ENCODE data around the gene TCF23. TPM values are rescaled to one million over a fixed set of nuclear protein-coding genes. Genes with fewer than 3 reads are reported as not detected.

The TCF23 gene
- total RNA-seq, 1 donor from 2014 or later, result not detected

GRCh38 chr2:27134781-27135477 is 13.9 kb upstream of the TCF23 start:
- Mint-ChIP-seq H3K27me3 (ENCODE audit: unreplicated experiment) (peaks cover 14% of the 10 kb centered on the region), H3K27ac (ENCODE audit: unreplicated experiment) (peak overlapping the region; percentile 38), H3K4me3 (ENCODE audit: unreplicated experiment) (peak overlapping the region; percentile 90), H3K36me3 (ENCODE audit: unreplicated experiment) (no peaks in the 10 kb centered on the region), H3K9me3 (ENCODE audit: unreplicated experiment) (peaks cover 11% of the 10 kb centered on the region), H3K4me1 (ENCODE audit: low read depth, unreplicated experiment) (peaks cover 8% of the 10 kb centered on the region)
- DNase-seq, result no peak
- TF ChIP-seq, protein P1, sequence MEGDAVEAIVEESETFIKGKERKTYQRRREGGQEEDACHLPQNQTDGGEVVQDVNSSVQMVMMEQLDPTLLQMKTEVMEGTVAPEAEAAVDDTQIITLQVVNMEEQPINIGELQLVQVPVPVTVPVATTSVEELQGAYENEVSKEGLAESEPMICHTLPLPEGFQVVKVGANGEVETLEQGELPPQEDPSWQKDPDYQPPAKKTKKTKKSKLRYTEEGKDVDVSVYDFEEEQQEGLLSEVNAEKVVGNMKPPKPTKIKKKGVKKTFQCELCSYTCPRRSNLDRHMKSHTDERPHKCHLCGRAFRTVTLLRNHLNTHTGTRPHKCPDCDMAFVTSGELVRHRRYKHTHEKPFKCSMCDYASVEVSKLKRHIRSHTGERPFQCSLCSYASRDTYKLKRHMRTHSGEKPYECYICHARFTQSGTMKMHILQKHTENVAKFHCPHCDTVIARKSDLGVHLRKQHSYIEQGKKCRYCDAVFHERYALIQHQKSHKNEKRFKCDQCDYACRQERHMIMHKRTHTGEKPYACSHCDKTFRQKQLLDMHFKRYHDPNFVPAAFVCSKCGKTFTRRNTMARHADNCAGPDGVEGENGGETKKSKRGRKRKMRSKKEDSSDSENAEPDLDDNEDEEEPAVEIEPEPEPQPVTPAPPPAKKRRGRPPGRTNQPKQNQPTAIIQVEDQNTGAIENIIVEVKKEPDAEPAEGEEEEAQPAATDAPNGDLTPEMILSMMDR (IDR thresholded peaks at IDR 0.05; ENCODE audit: partially characterized antibody, unreplicated experiment), result no peak

- no peaks in the 10 kb centered on the region for H3K36me3 Mint-ChIP-seq (ENCODE audit: unreplicated experiment)
- H3K4me3 Mint-ChIP-seq (ENCODE audit: unreplicated experiment), result peak overlapping the region; percentile 34
- peaks cover 12% of the 10 kb centered on the region for H3K27me3 Mint-ChIP-seq (ENCODE audit: unreplicated experiment)
- H3K4me1 Mint-ChIP-seq (ENCODE audit: low read depth, unreplicated experiment), result peaks cover 8% of the 10 kb centered on the region
- DNase-seq, result no peak
- peak overlapping the region; percentile 28 for H3K27ac Mint-ChIP-seq (ENCODE audit: unreplicated experiment)
- TF ChIP-seq, protein P1 (IDR thresholded peaks at IDR 0.05; ENCODE audit: partially characterized antibody, unreplicated experiment), result no peak
- peaks cover 12% of the 10 kb centered on the region for H3K9me3 Mint-ChIP-seq (ENCODE audit: unreplicated experiment)
These were observed 13.3 kb upstream of the TCF23 start for GRCh38 chr2:27135478-27135955.

- H3K27ac Mint-ChIP-seq (ENCODE audit: unreplicated experiment), result no peak overlapping the region
- TF ChIP-seq, protein P1 (IDR thresholded peaks at IDR 0.05; ENCODE audit: partially characterized antibody, unreplicated experiment), result no peak
- DNase-seq, result no peak
- H3K36me3 Mint-ChIP-seq (ENCODE audit: unreplicated experiment), result no peaks in the 10 kb centered on the region
- peaks cover 12% of the 10 kb centered on the region for H3K27me3 Mint-ChIP-seq (ENCODE audit: unreplicated experiment)
- H3K4me3 Mint-ChIP-seq (ENCODE audit: unreplicated experiment), result no peak overlapping the region
- H3K4me1 Mint-ChIP-seq (ENCODE audit: low read depth, unreplicated experiment), result peaks cover 8% of the 10 kb centered on the region
- H3K9me3 Mint-ChIP-seq (ENCODE audit: unreplicated experiment), result peaks cover 12% of the 10 kb centered on the region
These were observed 12.1 kb upstream of the TCF23 start for GRCh38 chr2:27136751-27137150.

- TF ChIP-seq, protein P1 (IDR thresholded peaks at IDR 0.05; ENCODE audit: partially characterized antibody, unreplicated experiment), result no peak
- DNase-seq, result no peak
- no peaks in the 10 kb centered on the region for H3K36me3 Mint-ChIP-seq (ENCODE audit: unreplicated experiment)
- peaks cover 8% of the 10 kb centered on the region for H3K4me1 Mint-ChIP-seq (ENCODE audit: low read depth, unreplicated experiment)
- no peak overlapping the region for H3K4me3 Mint-ChIP-seq (ENCODE audit: unreplicated experiment)
- H3K27ac Mint-ChIP-seq (ENCODE audit: unreplicated experiment), result no peak overlapping the region
- H3K9me3 Mint-ChIP-seq (ENCODE audit: unreplicated experiment), result peaks cover 12% of the 10 kb centered on the region
- peaks cover 12% of the 10 kb centered on the region for H3K27me3 Mint-ChIP-seq (ENCODE audit: unreplicated experiment)
These were observed 11.4 kb upstream of the TCF23 start for GRCh38 chr2:27137322-27137935.

DNA sequence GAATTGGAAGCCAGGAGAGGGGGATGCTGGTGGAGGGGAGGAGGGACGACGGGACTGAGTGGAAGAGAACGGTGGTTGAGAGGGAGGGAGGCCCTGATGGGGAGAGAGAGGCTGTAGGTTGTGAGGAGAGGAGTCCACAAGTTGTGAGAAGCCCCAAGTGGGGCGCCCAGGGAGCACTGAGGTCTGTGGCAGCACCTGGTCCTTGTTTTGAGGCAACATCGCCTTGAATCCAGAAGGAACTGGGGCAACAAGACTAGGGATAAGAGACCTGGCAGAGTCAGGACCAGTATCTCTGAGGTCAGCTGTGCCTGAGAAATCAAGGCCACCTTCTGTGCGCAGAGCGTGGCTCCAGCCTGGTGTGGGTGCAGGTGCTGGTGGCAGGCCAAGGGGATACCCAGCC is 10.7 kb upstream of the TCF23 start:
- H3K4me1 Mint-ChIP-seq (ENCODE audit: low read depth, unreplicated experiment), result peaks cover 5% of the 10 kb centered on the region
- TF ChIP-seq, protein P1 (IDR thresholded peaks at IDR 0.05; ENCODE audit: partially characterized antibody, unreplicated experiment), result no peak
- H3K9me3 Mint-ChIP-seq (ENCODE audit: unreplicated experiment), result peaks cover 12% of the 10 kb centered on the region
- no peak overlapping the region for H3K27ac Mint-ChIP-seq (ENCODE audit: unreplicated experiment)
- no peak overlapping the region for H3K4me3 Mint-ChIP-seq (ENCODE audit: unreplicated experiment)
- no peak for DNase-seq
- peaks cover 11% of the 10 kb centered on the region for H3K27me3 Mint-ChIP-seq (ENCODE audit: unreplicated experiment)
- H3K36me3 Mint-ChIP-seq (ENCODE audit: unreplicated experiment), result no peaks in the 10 kb centered on the region
